ENCODE measurements around the gene ADGRL1. TPM values are rescaled to one million over a fixed set of nuclear protein-coding genes. Genes with fewer than 3 reads are reported as not detected.
"Not testable (repeated sequence)": the region's sequence is repeated elsewhere in the genome, so short reads cannot be mapped to it uniquely, and the experiment has no call there.

The ADGRL1 gene
- polyA plus RNA-seq, 1 donor (not counting 4 experiments of a cell fraction or from before 2014, with no cell fraction given) = 3.2 TPM

DNA sequence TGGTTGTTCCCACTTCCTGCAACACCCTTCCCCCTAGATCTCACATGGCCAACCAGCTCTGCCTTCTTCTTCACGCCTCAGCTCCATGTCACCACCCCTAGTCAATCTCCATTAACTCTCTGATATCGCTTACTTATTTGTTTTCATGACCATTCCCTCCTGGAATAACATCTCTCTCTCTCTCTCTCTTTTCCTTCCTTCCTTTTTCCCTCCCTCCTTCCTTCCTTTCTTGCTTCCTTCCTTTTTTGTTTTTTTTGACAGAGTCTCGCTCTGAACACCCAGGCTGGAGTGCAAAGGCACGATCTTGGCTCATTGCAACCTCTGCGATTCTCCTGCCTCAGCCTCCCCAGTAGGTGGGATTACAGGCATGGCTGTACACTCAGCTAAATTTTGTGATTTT, 44.9 kb upstream of the ADGRL1 start:
- H2AFZ ChIP-seq (ENCODE audit: control insufficient read depth, low read length) = no peak overlapping the region
- no peaks in the 10 kb centered on the region for H3K27me3 ChIP-seq (ENCODE audit: control insufficient read depth, extremely low read depth, insufficient read depth, low read length)
- no peaks in the 10 kb centered on the region for H3K36me3 ChIP-seq (ENCODE audit: control insufficient read depth in 2 of 2, extremely low read depth in 1 of 2, insufficient read depth in 2 of 2, low read length in 2 of 2)
- dilution Hi-C loops (cut with MboI; ENCODE audit: extremely low pct_ligation_motif_present, low sequenced_read_pairs) = no loop called here
- H4K20me1 ChIP-seq (ENCODE audit: control insufficient read depth, extremely low read depth, insufficient read depth, low read length) = no peaks in the 10 kb centered on the region
- H3K27ac ChIP-seq (ENCODE audit: control insufficient read depth, insufficient read depth, low read length) = no peak overlapping the region
- no peaks in the 10 kb centered on the region for H3K9me1 ChIP-seq (ENCODE audit: control insufficient read depth, extremely low read depth, insufficient read depth, low read length)
- TF ChIP-seq EZH2 (IDR thresholded peaks at IDR 0.05; ENCODE audit: low read length) = no peak
- TF ChIP-seq, protein P1, sequence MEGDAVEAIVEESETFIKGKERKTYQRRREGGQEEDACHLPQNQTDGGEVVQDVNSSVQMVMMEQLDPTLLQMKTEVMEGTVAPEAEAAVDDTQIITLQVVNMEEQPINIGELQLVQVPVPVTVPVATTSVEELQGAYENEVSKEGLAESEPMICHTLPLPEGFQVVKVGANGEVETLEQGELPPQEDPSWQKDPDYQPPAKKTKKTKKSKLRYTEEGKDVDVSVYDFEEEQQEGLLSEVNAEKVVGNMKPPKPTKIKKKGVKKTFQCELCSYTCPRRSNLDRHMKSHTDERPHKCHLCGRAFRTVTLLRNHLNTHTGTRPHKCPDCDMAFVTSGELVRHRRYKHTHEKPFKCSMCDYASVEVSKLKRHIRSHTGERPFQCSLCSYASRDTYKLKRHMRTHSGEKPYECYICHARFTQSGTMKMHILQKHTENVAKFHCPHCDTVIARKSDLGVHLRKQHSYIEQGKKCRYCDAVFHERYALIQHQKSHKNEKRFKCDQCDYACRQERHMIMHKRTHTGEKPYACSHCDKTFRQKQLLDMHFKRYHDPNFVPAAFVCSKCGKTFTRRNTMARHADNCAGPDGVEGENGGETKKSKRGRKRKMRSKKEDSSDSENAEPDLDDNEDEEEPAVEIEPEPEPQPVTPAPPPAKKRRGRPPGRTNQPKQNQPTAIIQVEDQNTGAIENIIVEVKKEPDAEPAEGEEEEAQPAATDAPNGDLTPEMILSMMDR (optimal IDR thresholded peaks at IDR 0.05 in 1 of 3, IDR thresholded peaks at IDR 0.05 in 1 of 3, conservative IDR thresholded peaks at IDR 0.05 in 1 of 3; ENCODE audit: extremely low read depth in 1 of 3, insufficient read depth in 2 of 3, low read length in 3 of 3) = no peak
- H3K4me2 ChIP-seq (ENCODE audit: control insufficient read depth, extremely low read depth, insufficient read depth, low read depth, low read length) = no peak overlapping the region
- H3K4me1 ChIP-seq (ENCODE audit: control insufficient read depth, extremely low read depth, insufficient read depth, low read length) = no peaks in the 10 kb centered on the region
- no peak for FAIRE-seq
- no peaks in the 10 kb centered on the region for H3K9me3 ChIP-seq (ENCODE audit: control insufficient read depth, low read depth, low read length)
- no peaks in the 10 kb centered on the region for H3K79me2 ChIP-seq (ENCODE audit: control insufficient read depth, insufficient read depth, low read length)
- H3K4me3 ChIP-seq (ENCODE audit: control insufficient read depth in 2 of 3, extremely low read depth in 1 of 3, insufficient read depth in 2 of 3, low read depth in 1 of 3, low read length in 3 of 3) = no peak overlapping the region
- H3K9ac ChIP-seq (ENCODE audit: control insufficient read depth, extremely low read depth, insufficient read depth, low read length) = no peak overlapping the region
- DNase-seq (ENCODE audit: low read depth, low spot score) = no peak

DNA sequence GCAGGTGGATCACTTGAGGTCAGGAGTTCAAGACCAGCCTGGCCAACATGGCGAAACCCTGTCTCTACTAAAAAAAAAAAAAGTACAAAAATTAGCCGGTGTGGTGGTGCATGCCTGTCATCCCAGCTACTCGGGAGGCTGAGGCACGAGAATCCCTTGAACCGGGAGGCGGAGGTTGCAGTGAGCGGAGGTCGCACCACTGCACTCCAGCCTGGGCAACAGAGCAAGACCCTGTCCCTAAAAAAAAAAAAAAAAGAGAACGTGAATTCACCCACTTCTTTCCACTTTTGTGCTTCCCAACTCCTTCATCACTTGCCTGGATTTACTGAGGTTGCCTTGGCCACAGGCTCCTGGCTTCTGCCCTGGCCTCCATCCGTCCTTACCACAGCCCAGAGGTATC, 44.3 kb upstream of the ADGRL1 start:
- H3K4me3 ChIP-seq (ENCODE audit: control insufficient read depth in 2 of 3, extremely low read depth in 1 of 3, insufficient read depth in 2 of 3, low read depth in 1 of 3, low read length in 3 of 3); H3K4me2 ChIP-seq (ENCODE audit: control insufficient read depth, extremely low read depth, insufficient read depth, low read depth, low read length); H3K27me3 ChIP-seq (ENCODE audit: control insufficient read depth, extremely low read depth, insufficient read depth, low read length); H3K79me2 ChIP-seq (ENCODE audit: control insufficient read depth, insufficient read depth, low read length); dilution Hi-C loops (cut with MboI; ENCODE audit: extremely low pct_ligation_motif_present, low sequenced_read_pairs); H3K9me1 ChIP-seq (ENCODE audit: control insufficient read depth, extremely low read depth, insufficient read depth, low read length); H3K9me3 ChIP-seq (ENCODE audit: control insufficient read depth, low read depth, low read length); H3K4me1 ChIP-seq (ENCODE audit: control insufficient read depth, extremely low read depth, insufficient read depth, low read length); H3K36me3 ChIP-seq (ENCODE audit: control insufficient read depth in 2 of 2, extremely low read depth in 1 of 2, insufficient read depth in 2 of 2, low read length in 2 of 2); H3K27ac ChIP-seq (ENCODE audit: control insufficient read depth, insufficient read depth, low read length); H4K20me1 ChIP-seq (ENCODE audit: control insufficient read depth, extremely low read depth, insufficient read depth, low read length); FAIRE-seq; H2AFZ ChIP-seq (ENCODE audit: control insufficient read depth, low read length); DNase-seq (ENCODE audit: low read depth, low spot score); H3K9ac ChIP-seq (ENCODE audit: control insufficient read depth, extremely low read depth, insufficient read depth, low read length): not testable (repeated sequence)

DNA sequence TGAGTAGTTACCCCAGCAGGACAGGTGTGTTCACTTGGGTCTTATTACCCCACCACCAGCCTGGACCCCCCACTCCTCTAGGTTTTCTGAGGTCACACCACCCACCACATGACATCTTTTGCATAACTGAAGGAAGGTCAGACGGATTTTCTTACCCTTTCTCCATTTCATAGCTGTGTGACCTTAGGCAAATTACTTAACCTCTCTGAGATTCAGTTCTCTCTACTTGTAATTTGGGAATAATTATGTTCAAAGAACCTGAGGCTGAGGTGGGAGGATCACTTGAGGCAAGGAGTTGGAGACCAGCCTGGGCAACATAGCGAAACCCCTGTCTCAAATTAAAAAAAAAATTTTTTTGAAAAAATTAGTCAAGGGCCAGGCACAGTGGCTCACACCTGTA, 43.9 kb upstream of the ADGRL1 start:
- H3K79me2 ChIP-seq (ENCODE audit: control insufficient read depth, insufficient read depth, low read length); H4K20me1 ChIP-seq (ENCODE audit: control insufficient read depth, extremely low read depth, insufficient read depth, low read length); H3K9me3 ChIP-seq (ENCODE audit: control insufficient read depth, low read depth, low read length); H2AFZ ChIP-seq (ENCODE audit: control insufficient read depth, low read length); H3K9ac ChIP-seq (ENCODE audit: control insufficient read depth, extremely low read depth, insufficient read depth, low read length); H3K27me3 ChIP-seq (ENCODE audit: control insufficient read depth, extremely low read depth, insufficient read depth, low read length); dilution Hi-C loops (cut with MboI; ENCODE audit: extremely low pct_ligation_motif_present, low sequenced_read_pairs); H3K27ac ChIP-seq (ENCODE audit: control insufficient read depth, insufficient read depth, low read length); FAIRE-seq; H3K9me1 ChIP-seq (ENCODE audit: control insufficient read depth, extremely low read depth, insufficient read depth, low read length); H3K4me3 ChIP-seq (ENCODE audit: control insufficient read depth in 2 of 3, extremely low read depth in 1 of 3, insufficient read depth in 2 of 3, low read depth in 1 of 3, low read length in 3 of 3); H3K4me1 ChIP-seq (ENCODE audit: control insufficient read depth, extremely low read depth, insufficient read depth, low read length); H3K36me3 ChIP-seq (ENCODE audit: control insufficient read depth in 2 of 2, extremely low read depth in 1 of 2, insufficient read depth in 2 of 2, low read length in 2 of 2); H3K4me2 ChIP-seq (ENCODE audit: control insufficient read depth, extremely low read depth, insufficient read depth, low read depth, low read length); DNase-seq (ENCODE audit: low read depth, low spot score): not testable (repeated sequence)

DNA sequence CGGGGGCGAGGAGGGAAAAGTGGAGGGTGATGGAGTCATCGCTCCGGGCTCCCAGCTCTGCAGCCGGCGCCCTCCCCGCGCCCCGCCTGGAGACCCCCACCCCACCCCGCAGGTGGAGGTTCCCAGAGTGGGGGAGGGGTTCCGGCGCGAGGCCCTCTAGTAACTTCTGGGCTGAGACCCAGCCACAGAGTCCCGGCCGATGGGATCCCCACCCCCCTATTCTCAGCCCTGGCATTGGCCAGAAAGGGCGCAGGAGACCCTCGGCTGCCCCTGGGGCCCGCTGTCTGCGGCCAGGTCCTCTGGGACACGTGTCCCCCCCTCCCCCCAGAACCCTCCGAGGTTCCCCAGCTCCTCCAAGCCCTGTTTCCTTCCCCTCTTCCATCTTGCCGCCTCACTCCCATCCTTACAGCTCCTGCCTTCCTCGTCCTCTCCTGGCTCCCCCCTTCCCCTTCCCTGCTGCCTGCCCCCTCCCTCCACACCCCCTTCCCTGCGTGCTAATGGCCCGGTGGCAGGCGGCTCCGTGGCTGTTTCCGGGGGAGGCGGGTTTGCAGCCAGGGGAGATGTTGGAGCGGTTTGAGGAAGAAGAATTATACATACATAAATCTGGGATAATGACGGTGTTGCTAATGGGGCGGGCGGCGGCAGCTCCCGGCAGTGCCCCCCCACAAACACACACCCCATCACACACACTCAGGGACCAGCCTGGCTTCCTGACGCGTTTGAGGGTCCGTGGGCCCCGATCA, 43.2 kb upstream of the ADGRL1 start:
- Histone ChIP-seq H3K9ac (ENCODE audit: control insufficient read depth, extremely low read depth, insufficient read depth, low read length) (peak overlapping the region; percentile 4), H2AFZ (ENCODE audit: control insufficient read depth, low read length) (peak overlapping the region; percentile 77), H3K4me2 (ENCODE audit: control insufficient read depth, extremely low read depth, insufficient read depth, low read depth, low read length) (peak overlapping the region; percentile 48), H3K4me3 (ENCODE audit: control insufficient read depth in 2 of 3, extremely low read depth in 1 of 3, insufficient read depth in 2 of 3, low read depth in 1 of 3, low read length in 3 of 3) (peak overlapping the region in 1 of 3 experiments; percentile 14)
- H3K27ac ChIP-seq (ENCODE audit: control insufficient read depth, insufficient read depth, low read length); H3K9me3 ChIP-seq (ENCODE audit: control insufficient read depth, low read depth, low read length); DNase-seq (ENCODE audit: low read depth, low spot score); FAIRE-seq; H3K79me2 ChIP-seq (ENCODE audit: control insufficient read depth, insufficient read depth, low read length); H3K27me3 ChIP-seq (ENCODE audit: control insufficient read depth, extremely low read depth, insufficient read depth, low read length); dilution Hi-C loops (cut with MboI; ENCODE audit: extremely low pct_ligation_motif_present, low sequenced_read_pairs); H3K36me3 ChIP-seq (ENCODE audit: control insufficient read depth in 2 of 2, extremely low read depth in 1 of 2, insufficient read depth in 2 of 2, low read length in 2 of 2); H3K4me1 ChIP-seq (ENCODE audit: control insufficient read depth, extremely low read depth, insufficient read depth, low read length); H4K20me1 ChIP-seq (ENCODE audit: control insufficient read depth, extremely low read depth, insufficient read depth, low read length); H3K9me1 ChIP-seq (ENCODE audit: control insufficient read depth, extremely low read depth, insufficient read depth, low read length): not testable (repeated sequence)
